ENCODE data around the gene AUNIP.

Gene AUNIP

DNA sequence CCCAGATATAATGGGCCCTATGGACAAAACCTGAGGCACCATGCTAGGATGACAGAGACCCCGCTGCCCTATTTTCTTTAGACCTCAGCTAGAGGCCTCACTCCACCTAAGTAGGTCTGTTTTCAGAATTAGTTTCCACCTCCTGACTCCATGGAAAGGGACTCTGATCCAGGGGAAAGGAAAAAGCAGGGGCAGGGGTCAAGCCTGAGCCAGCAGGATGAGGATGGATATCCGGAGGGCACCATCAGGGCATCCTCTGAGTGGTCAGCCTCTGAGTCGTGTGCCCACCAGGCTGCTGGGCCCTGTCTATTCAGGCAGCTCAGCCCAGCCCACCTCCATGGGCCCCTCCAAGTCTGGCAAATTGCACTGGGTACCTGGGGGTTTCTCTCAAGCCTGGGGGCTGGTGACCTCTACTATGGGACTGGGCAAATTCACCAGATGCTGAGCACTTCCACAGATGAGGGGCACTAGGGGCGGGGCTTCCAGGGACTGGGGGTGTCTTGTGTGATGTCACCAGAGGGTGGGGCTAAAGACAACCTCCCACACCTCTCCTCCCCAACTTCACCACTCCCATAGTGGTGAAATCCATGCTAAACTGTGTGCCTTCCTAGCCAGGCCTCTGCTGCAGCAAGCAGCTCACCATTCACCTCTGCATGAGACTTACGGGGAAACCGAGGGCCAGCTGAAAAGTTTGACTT is 10.8 kb upstream of the AUNIP start:
- no peak overlapping the region for H3K4me3 ChIP-seq (ENCODE audit: low read depth, low read length, poor library complexity, severe bottlenecking)
- no peaks in the 10 kb centered on the region for H3K27me3 ChIP-seq (ENCODE audit: insufficient read depth, low read length)
- no peaks in the 10 kb centered on the region for H3K9me3 ChIP-seq (ENCODE audit: low read length)
- H3K9me2 ChIP-seq (ENCODE audit: low read depth, low read length): no peaks in the 10 kb centered on the region
- H2AFZ ChIP-seq (ENCODE audit: low read length): no peak overlapping the region
- TF ChIP-seq, protein P1, sequence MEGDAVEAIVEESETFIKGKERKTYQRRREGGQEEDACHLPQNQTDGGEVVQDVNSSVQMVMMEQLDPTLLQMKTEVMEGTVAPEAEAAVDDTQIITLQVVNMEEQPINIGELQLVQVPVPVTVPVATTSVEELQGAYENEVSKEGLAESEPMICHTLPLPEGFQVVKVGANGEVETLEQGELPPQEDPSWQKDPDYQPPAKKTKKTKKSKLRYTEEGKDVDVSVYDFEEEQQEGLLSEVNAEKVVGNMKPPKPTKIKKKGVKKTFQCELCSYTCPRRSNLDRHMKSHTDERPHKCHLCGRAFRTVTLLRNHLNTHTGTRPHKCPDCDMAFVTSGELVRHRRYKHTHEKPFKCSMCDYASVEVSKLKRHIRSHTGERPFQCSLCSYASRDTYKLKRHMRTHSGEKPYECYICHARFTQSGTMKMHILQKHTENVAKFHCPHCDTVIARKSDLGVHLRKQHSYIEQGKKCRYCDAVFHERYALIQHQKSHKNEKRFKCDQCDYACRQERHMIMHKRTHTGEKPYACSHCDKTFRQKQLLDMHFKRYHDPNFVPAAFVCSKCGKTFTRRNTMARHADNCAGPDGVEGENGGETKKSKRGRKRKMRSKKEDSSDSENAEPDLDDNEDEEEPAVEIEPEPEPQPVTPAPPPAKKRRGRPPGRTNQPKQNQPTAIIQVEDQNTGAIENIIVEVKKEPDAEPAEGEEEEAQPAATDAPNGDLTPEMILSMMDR (IDR thresholded peaks at IDR 0.05; ENCODE audit: low read length): no peak
- TF ChIP-seq EZH2 (IDR thresholded peaks at IDR 0.05; ENCODE audit: borderline replicate concordance, low read length): no peak
- no peak overlapping the region for H3K27ac ChIP-seq (ENCODE audit: low read depth, low read length, poor library complexity, severe bottlenecking)
- no peaks in the 10 kb centered on the region for H3K36me3 ChIP-seq (ENCODE audit: insufficient read depth, low read length)
- H3K9ac ChIP-seq (ENCODE audit: low read length): no peak overlapping the region
- H3K4me1 ChIP-seq (ENCODE audit: insufficient read depth, low read length, severe bottlenecking): peaks cover 17% of the 10 kb centered on the region
- H3K79me2 ChIP-seq (ENCODE audit: insufficient read depth, low read length): no peaks in the 10 kb centered on the region
- no peaks in the 10 kb centered on the region for H4K20me1 ChIP-seq (ENCODE audit: insufficient read depth, low read length)
- H3F3A ChIP-seq (ENCODE audit: insufficient read depth, low read length): no peaks in the 10 kb centered on the region
- H3K4me2 ChIP-seq (ENCODE audit: low read length): no peak overlapping the region

DNA sequence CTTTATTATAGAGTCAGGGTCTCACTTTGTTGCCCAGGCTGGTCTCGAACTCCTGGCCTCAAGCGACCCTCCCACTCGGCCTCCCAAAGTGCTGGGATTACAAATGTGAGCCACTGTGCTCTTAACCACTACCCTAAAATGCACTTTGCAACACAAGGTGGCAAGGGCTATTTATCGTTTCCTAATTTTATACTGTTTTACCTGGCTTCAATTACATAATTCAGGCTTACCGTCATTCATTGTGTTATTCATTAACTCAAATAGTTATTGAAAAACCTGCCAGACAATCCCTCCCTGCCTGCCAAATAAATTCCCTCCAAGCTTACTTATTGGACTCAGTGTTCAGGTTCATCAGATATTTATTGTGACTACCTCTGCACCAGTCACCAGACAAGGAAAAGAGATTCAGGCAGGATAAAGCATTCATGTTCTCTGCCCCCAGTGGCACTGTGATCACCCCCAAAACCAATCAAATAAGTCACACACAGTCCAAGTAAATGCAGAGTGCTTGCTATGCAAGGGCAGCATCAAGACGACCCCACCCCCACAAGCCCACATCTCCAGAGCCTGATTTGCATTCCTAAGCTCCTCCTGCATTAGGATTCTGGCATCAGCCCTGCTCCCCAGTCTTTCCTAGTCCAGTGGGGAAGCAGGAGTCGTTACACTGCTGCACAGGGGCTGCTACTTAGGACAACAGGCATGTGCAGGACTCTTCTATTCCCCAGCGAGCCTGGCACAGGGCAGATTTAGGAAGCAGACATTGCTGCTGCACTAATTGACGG is 8.1 kb upstream of the AUNIP start:
- no peaks in the 10 kb centered on the region for H3K9me3 ChIP-seq (ENCODE audit: low read length)
- no peaks in the 10 kb centered on the region for H3F3A ChIP-seq (ENCODE audit: insufficient read depth, low read length)
- H3K4me2 ChIP-seq (ENCODE audit: low read length): no peak overlapping the region
- H3K9ac ChIP-seq (ENCODE audit: low read length): no peak overlapping the region
- no peaks in the 10 kb centered on the region for H3K9me2 ChIP-seq (ENCODE audit: low read depth, low read length)
- no peaks in the 10 kb centered on the region for H3K27me3 ChIP-seq (ENCODE audit: insufficient read depth, low read length)
- H3K36me3 ChIP-seq (ENCODE audit: insufficient read depth, low read length): no peaks in the 10 kb centered on the region
- TF ChIP-seq, protein P1 (IDR thresholded peaks at IDR 0.05; ENCODE audit: low read length): no peak
- TF ChIP-seq EZH2 (IDR thresholded peaks at IDR 0.05; ENCODE audit: borderline replicate concordance, low read length): no peak
- H3K4me3 ChIP-seq (ENCODE audit: low read depth, low read length, poor library complexity, severe bottlenecking): no peak overlapping the region
- no peaks in the 10 kb centered on the region for H3K79me2 ChIP-seq (ENCODE audit: insufficient read depth, low read length)
- no peak overlapping the region for H2AFZ ChIP-seq (ENCODE audit: low read length)
- H4K20me1 ChIP-seq (ENCODE audit: insufficient read depth, low read length): no peaks in the 10 kb centered on the region
- no peak overlapping the region for H3K27ac ChIP-seq (ENCODE audit: low read depth, low read length, poor library complexity, severe bottlenecking)
- H3K4me1 ChIP-seq (ENCODE audit: insufficient read depth, low read length, severe bottlenecking): peaks cover under 1% of the 10 kb centered on the region

DNA sequence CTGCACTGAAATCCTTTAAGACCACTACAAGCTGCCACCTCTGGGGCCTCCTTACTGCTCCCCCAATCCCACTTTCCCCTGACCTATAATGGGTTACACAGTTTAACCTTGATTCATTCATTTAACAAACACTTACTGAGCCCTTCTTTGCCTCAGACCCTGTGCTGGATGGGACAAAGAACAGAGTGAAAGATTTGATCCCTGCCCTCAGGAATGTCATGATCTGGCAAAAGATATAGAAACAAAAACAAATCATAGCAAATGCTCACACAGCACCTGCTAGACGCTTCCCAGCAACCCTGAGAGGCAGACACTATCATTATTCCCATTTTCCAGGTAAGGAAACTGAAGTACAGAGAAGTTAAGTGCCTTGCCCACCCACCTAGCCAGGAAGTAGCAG is 7.0 kb upstream of the AUNIP start:
- H3K27ac ChIP-seq (ENCODE audit: low read depth, low read length, poor library complexity, severe bottlenecking): no peak overlapping the region
- no peaks in the 10 kb centered on the region for H3K9me3 ChIP-seq (ENCODE audit: low read length)
- no peaks in the 10 kb centered on the region for H3K4me1 ChIP-seq (ENCODE audit: insufficient read depth, low read length, severe bottlenecking)
- H3K9me2 ChIP-seq (ENCODE audit: low read depth, low read length): no peaks in the 10 kb centered on the region
- H3K4me2 ChIP-seq (ENCODE audit: low read length): no peak overlapping the region
- H4K20me1 ChIP-seq (ENCODE audit: insufficient read depth, low read length): no peaks in the 10 kb centered on the region
- H3K36me3 ChIP-seq (ENCODE audit: insufficient read depth, low read length): no peaks in the 10 kb centered on the region
- no peaks in the 10 kb centered on the region for H3K27me3 ChIP-seq (ENCODE audit: insufficient read depth, low read length)
- H3F3A ChIP-seq (ENCODE audit: insufficient read depth, low read length): no peaks in the 10 kb centered on the region
- H3K4me3 ChIP-seq (ENCODE audit: low read depth, low read length, poor library complexity, severe bottlenecking): no peak overlapping the region
- TF ChIP-seq EZH2 (IDR thresholded peaks at IDR 0.05; ENCODE audit: borderline replicate concordance, low read length): no peak
- TF ChIP-seq, protein P1 (IDR thresholded peaks at IDR 0.05; ENCODE audit: low read length): no peak
- no peak overlapping the region for H2AFZ ChIP-seq (ENCODE audit: low read length)
- no peak overlapping the region for H3K9ac ChIP-seq (ENCODE audit: low read length)
- H3K79me2 ChIP-seq (ENCODE audit: insufficient read depth, low read length): no peaks in the 10 kb centered on the region
